Effector CD4-positive, alpha-beta T cell (primary cell): ENCODE measurements around the gene PACSIN2.
"Not testable (repeated sequence)": the region's sequence is repeated elsewhere in the genome, so short reads cannot be mapped to it uniquely, and the experiment has no call there.

Experiments
- DNase-seq: peaks from one replicate; pipeline ENCODE4 v3.0.0-alpha.2; 2020

PACSIN2 gene

GRCh38 chr22:42963231-42963595, 51.7 kb downstream of the PACSIN2 start:
- no peak for DNase-seq

GRCh38 chr22:42962295-42963230, 52.4 kb downstream of the PACSIN2 start:
- DNase-seq, result no peak

- DNase-seq, result no peak
Measured at GRCh38 chr22:42961810-42962209, 53.1 kb downstream of the PACSIN2 start.

GRCh38 chr22:42961400-42961690, 53.6 kb downstream of the PACSIN2 start:
- not testable (repeated sequence) for DNase-seq

- DNase-seq, result no peak
Measured at GRCh38 chr22:42960531-42961399, 54.2 kb downstream of the PACSIN2 start.

- DNase-seq, result no peak
Measured at GRCh38 chr22:42959576-42960509, 55.1 kb downstream of the PACSIN2 start.

- no peak for DNase-seq
Measured at GRCh38 chr22:42958937-42959336, 56.0 kb downstream of the PACSIN2 start.

GRCh38 chr22:42957958-42958357, 57.0 kb downstream of the PACSIN2 start:
- no peak for DNase-seq

- no peak for DNase-seq
Measured at GRCh38 chr22:42957544-42957943, 57.4 kb downstream of the PACSIN2 start.

GRCh38 chr22:42955848-42956247, 59.1 kb downstream of the PACSIN2 start:
- DNase-seq, result no peak

GRCh38 chr22:42955087-42955635, 59.8 kb downstream of the PACSIN2 start:
- no peak for DNase-seq

GRCh38 chr22:42953751-42954150, 61.2 kb downstream of the PACSIN2 start:
- DNase-seq, result not testable (repeated sequence)

GRCh38 chr22:42951093-42951710, 63.7 kb downstream of the PACSIN2 start:
- DNase-seq, result no peak

GRCh38 chr22:42950281-42950680, 64.7 kb downstream of the PACSIN2 start:
- no peak for DNase-seq

- DNase-seq, result no peak
Measured at GRCh38 chr22:42949159-42949558, 65.8 kb downstream of the PACSIN2 start.

- DNase-seq, result no peak
Measured at GRCh38 chr22:42948294-42948693, 66.7 kb downstream of the PACSIN2 start.

GRCh38 chr22:42947211-42947990, 67.5 kb downstream of the PACSIN2 start:
- no peak for DNase-seq

- no peak for DNase-seq
Measured at GRCh38 chr22:42946546-42947198, 68.3 kb downstream of the PACSIN2 start.

GRCh38 chr22:42945736-42946135, 69.2 kb downstream of the PACSIN2 start:
- no peak for DNase-seq

- DNase-seq, result no peak
Measured at GRCh38 chr22:42945027-42945426, 69.9 kb downstream of the PACSIN2 start.

GRCh38 chr22:42944409-42944808, 70.5 kb downstream of the PACSIN2 start:
- no peak for DNase-seq
